HG03025 (cell line): Measurements from ENCODE around the gene TRMU.

Experiments used
- ATAC-seq: cut with Tn5 transposase; IDR thresholded peaks from one replicate; pipeline ENCODE4 v1.9.1; 2021; ENCODE audit warnings: mild to moderate bottlenecking, moderate library complexity; ENCODE audit not compliant: unreplicated experiment, low FRiP score

TRMU gene

DNA sequence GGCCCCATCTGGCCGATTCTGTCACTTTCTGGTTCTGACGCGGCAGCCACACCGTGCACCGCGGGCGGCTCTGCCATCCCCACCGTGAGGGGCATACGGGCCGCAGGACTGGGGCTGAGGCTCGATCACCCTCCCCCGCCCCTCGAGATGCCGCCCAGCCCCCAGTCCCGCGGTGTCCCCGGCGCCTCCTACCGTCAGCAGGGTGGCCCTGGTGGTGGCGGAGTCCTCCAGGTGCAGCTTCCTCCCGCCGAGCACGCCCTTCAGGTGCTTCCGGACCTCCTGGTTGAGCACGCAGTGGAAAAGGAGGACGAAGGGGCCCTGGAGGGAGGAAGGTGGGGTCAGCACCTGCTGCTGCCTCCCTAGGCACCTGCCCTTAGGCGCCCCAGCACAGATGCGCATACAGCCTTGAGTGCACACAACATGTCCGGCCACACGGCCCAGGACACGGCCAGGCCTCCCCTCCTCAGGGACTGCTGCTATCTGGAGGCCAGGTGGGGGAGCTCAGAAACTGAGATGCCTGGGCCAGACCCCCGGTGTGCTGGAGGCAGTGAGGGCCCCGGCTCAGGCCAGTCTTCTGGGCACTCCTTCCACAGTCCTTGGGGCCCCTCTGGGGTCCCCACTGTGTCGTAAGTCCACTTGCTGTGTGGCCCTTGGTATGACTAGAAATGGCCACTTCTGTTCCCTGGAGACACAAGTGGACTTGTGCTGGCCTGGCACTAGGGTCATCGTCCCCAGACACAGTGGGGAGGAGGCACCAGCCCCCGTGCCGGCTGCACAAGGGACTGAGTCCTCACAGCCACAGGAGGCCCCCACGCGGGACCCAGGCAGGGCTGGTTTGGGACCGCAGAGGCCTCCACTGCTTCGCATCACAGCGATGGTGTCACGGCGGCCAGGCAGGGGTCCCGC, 31.5 kb downstream of the TRMU start:
- no peak for ATAC-seq

DNA sequence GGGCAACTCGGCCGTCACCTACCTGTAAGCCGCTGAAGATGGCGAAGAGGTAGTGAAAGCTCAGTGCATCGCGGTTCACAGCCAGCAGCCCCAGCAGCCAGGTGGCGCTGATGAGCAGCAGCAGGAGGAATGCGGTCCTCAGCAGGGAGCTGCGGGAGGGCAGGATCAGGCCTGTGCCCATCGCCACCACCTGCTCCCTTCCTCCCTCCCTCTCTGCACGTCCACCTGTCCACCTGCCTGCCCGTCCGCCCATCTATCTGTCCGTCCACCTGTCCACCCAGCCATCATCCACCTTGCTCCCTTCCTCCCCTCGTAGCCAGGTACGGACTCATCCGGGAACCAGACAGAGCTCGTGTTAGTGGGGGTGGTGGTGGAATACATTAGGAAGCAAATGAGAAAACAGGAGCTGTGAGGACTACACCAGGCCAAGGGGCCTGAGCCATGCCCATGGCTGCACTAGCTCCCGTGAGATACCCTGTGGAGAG, 32.2 kb downstream of the TRMU start:
- ATAC-seq = no peak

DNA sequence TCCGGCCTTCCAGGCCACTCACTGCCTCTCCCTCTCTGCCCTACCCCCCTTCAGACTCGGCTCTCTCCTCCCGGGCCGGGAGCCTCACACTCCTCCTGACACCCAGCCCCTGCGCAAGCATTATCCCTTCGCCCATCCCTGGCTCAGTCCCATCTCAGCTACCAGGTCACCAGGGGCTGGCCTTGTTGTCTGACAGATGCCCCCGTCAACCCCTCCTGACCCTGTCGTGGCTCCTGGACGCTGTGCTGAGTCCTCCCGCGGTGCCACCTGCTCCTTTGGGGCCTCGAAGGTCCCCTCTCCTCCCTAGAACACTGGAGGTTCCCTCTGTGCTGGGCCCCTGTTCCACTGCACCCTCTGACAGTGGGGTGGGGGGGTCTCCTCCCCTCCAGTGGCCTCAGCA, 32.9 kb downstream of the TRMU start:
- ATAC-seq = no peak

DNA sequence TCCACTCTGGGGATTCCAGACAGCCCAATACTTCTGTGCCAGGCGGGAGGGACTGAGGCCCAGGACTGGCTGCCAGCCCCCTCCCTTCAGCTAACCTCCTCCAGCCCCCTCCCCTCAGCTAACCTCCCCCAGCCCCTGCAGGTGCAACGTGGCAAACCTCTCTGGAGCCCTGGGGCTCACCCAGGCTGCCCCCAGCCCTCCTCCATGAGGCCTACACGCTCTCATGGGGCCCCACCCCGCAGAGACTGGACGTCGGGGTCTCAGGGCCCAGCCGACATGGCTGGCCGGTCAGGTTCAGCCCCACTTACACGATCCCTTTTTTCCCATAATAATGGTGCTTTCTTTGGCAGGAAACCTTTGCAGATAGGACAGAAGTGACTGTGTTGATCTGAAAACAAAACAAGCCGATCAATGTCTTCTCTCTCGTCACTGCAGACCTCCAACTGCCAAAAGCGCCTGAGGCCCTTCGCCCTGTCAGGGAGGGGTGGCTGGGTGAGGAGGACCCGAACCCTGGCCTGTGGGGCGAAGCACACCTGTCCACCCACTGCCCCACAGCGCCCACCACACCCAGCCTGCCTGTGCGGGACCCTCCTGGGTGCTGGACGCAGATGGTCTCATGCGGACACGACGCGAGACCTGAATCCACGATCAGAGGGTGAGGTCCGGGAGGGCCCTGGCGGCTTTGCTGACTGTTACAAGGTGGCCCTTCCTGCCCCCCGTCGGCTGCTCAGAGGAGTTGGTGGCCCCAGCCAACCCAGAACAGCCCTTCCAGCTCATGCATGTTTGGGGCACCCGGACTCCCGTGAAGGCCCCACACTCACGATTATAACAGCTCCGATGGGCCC, 33.6 kb downstream of the TRMU start:
- ATAC-seq = no peak

DNA sequence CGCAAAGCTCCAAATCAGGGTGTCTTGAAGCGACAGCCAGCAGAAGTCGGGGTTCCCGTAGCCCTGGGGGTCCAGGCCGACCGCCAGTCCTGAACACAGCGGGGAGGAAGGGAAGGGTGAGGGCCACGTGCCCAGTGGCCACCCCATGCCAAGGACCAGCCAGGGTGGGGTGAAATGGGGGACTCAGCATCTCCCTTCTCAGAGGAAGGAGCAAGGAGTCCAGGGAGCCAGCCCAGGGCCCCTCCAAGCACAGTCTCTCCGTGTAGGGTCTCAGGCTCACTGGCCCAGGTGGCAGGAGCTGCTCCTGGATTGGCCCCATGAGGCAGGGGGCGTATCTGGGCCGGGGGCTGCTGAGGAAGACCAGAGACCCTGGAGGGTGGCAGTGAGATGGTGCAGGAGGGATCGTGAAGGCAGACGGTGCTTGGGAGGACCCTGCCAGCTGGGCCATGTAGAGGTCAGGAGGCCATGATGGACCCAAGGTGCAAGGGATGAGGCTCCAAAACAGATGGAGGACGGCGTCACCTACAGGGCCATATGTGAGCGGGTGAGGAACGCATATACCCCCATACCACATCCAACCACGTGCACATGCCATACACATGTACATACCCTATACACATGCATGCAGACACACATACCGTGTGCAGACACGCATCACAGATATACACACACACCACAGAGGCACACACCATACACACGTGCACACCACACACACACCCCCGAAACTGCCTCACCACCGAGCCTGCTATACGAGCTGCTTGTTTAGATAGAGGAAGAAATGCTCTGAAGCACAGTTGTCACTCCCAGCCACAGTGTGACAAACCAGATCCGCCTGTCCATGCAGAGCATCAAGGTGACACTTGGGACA, 34.4 kb downstream of the TRMU start:
- ATAC-seq = no peak

DNA sequence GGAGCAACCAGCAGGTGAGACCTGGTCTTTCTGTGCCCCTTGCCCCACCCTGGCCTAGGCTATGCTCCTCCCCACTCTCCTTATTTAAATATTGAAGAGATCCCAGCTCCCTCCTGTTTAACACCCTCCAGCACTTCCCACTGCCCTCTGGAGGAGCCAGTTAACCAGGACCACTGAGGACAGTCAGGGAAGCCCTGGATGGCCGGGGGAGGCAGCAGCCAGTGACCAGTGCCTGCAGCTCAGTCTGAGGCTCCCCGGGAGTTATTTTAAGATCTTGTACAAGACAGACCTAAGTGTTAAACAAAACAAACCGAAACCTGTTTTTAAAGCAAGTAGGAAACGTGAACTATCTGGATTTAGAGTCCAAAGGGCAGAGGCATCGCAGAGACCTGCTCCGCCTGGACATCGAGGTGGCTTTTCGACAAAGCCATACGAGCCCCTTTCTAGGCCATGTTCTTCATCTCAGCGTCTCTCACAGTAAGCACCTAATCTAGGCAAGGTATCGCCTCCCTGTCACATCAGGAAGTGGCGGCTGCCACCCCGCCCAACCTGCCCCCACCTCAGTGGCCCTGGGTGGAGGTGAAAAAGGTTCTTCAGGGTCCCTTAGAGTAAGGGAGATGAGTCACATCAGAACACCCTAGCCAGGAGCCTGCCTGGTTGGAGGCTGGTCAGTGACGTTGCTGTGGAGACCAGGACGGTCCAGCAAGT, 35.2 kb downstream of the TRMU start:
- ATAC-seq = no peak

DNA sequence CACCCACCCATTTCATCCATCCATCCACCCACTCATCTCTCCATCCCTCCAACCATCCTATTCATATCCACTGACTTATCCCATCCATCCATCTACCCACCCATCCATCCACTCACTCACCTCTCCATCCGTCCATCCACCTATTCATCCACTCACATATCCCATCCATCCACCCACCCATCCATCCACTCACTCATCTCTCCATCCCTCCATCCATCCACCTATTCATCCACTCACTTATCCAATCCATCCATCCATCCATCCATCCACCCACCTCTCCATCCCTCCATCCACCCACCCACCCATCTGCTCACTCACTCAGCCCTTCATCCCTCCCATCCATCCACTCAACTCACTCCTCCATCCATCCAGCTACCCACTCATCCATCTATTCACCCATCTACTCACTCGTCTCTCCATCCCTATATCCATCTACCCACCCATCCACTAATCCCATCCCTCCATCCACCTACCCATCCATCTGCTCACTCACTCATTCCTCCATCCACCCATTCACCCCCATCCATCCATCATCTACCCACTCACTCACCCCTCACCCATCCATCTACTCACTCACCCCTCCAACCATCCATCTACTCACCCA, 36.2 kb downstream of the TRMU start:
- no peak for ATAC-seq

DNA sequence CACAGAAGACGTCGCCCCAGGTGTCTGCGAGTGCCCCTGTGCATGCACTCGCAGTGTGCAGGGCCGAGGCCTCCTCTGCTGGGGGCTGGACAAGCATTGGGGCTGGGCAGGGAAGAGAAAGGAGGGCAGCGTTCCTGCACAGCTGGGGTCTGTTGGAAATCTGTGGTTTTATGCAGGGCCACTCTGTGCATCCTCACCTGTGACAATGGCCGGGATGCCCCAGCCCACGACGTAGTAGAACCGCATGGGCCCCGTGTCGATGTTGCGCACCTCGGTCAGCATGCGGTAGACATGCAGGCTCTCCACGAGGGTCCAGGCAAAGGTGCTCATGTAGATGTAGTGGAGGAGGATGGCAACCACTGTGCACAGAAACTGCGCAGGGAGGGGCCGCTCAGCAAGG, 37.2 kb downstream of the TRMU start:
- no peak for ATAC-seq

DNA sequence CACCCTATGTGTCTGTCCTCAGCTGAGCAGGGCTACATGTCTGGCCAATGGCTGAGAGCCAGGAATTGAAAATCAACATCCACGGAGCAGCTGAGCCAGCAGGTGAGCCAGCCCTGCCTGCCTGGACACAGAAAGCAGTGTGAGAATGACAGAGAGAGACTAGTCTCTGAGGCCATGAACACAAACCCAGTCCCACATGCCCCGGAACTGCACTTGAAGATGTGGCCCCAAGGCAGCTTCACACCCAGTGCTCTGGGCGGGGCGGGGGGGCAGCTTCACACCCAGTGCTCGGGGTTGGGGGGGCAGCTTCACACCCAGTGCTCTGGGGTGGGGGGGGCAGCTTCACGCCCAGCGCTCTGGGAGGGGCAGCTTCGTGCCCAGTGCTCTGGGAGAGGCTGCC, 37.6 kb downstream of the TRMU start:
- no peak for ATAC-seq

DNA sequence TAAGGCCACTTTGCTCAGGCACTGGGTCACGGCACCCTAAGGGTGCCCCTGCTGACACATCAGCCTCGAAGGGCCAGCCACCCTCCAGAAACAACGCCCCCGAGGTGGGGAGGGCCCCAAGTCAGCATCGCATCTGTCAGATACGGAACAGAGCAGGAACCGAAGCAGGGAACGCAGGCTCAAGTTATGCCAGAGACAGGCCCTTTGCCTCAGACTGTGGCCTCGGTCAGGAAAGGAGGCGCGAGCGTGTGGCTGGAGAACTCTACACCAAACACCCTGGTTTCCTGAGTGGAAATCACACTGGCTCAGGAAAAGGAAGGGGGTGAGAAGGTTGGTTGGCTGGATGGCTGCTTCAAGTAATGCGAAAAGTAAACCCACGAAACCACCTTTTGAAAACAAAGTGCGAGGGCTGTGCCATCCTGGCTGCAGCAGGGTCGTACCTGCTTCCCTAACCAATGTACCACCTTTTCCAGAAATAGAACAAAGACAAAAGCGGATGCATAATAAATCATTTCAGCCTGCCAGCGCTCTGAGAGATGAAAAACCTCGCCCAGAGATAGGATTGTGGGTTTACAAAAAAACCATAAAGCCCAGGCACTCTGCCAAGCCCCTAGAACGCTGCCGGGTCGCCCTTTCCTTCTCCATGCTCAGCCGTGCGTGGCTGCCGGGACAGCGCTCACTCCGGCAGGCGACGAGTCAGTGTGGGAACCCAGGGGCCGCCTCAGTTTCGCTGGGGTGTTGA, 38.6 kb downstream of the TRMU start:
- ATAC-seq = no peak

DNA sequence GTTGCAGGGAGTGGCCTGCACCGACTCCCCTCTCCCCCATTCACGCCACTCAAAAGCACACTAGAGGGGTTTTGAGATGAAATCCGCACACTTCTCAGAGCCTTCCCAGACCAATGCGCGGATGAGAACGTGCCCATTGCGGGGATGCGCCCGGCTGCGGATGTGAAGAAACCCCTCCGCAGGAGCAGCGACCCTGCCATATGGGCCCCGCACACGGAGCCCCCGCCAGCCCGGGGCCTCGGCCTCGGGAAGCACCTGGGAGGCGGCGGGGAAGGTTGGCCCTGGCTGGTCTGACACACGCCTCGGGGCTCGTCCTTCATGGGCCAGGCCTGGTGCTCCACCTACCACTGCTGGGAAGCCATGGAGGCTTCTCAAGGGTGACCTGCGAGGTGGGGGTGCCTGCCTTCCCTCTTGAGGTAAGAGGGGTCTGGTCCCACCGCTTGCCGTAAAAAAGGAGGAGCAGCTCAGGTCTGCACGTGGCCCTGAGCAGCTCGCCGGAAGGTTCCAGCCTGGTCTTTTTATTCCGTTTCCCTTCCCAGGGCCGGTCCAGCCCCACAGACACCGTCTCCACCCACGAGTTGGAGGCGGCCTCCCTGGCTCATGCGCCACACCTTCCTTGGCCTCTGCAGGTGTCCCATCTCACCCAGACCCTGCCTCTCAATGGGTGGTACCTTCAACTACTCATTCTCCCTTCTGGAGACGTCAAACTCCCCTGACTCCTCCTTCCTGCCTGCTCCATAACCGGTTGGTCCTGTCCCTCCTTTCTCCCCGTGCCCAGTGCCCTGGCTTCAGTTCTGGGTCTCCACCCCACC, 39.4 kb downstream of the TRMU start:
- no peak for ATAC-seq

DNA sequence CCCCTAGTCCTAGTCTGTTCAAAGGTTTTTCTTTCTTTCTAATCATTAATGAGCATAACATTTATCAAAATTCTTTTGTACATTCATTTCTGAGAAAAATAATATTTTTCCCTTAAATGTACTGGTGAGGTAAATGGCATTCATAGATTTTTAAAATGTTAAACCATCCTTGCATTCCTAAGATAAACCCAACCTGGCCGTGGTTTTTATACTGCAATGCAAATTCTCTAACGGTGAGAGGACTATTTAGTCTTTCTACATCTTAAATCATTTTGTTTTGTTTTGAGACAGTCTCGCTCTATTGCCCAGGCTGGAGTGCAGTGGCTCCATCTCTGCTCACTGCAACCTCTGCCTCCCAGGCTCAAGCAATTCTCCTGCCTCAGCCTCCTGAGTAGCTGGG, 40.6 kb downstream of the TRMU start:
- ATAC-seq = no peak

DNA sequence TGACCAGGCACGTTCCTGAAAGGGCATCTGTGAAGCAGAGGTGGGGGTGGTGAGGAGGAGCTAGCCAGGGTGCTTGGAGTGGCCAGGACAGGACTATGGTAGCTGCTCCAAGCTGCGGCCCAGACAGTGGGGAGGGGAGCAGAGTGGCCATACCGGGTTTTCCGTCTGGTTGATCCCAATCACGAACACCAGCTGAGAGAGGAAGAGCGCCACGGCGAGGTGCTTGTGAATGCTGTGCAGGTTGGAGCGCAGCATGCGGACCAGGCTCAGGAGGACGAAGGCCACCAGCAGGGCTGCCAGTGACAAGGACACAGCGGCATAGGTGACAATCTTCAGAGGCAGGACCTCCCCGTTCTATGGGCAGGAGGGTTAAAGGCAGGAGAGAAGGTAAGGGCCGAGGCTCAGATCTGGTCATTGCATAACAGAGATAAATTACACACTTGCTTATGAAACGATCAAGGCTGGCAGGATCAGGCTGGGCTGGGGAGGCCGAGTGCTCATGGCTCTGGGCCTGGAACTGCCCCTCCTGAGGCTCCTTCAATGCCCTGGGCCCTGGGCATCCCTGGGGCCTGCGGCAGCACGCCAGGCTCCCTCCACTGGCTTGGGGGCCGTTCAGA, 41.5 kb downstream of the TRMU start:
- ATAC-seq = no peak

DNA sequence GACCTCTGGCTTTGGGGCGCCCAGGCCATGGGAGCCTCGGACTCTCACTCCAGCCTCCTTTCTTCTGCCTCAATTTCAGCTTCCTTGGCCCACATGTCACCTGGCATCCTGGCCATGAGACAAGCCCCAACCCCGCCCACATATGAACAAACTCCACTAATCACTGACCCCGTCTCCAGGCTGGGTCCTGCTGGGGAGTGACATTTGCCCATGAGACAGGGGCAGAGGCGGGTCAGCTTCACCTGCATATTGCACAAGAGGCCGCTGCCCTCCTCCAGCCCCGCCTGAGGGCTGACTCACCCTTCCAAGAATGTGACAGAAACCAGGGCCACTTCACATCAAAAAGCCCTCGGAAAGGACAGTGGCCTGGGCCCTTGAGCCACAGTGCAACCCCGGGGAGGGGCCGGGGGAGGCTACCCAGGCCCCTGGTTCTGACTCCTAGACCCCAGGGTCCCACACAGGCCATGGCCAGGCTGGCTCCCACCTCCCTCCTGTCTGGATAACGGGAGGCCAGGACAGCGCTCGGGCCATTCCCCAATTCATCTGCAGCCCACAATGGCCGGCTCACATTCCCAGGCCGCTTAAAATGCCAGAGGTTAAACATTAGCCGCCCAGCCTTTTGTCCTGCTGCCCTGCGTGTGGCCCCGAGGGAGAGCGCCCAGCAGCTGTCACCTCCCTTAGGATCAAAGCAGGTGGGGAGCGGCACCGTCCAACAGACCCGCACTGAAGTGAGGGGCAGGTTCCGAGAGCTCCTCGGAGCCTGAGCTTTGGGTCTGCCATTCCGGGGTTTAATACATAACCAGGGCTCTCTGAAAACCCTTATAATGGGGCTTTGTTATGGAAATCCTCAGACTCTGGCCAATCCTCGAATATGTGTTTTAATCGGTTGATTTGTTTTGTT, 42.3 kb downstream of the TRMU start:
- ATAC-seq = no peak

DNA sequence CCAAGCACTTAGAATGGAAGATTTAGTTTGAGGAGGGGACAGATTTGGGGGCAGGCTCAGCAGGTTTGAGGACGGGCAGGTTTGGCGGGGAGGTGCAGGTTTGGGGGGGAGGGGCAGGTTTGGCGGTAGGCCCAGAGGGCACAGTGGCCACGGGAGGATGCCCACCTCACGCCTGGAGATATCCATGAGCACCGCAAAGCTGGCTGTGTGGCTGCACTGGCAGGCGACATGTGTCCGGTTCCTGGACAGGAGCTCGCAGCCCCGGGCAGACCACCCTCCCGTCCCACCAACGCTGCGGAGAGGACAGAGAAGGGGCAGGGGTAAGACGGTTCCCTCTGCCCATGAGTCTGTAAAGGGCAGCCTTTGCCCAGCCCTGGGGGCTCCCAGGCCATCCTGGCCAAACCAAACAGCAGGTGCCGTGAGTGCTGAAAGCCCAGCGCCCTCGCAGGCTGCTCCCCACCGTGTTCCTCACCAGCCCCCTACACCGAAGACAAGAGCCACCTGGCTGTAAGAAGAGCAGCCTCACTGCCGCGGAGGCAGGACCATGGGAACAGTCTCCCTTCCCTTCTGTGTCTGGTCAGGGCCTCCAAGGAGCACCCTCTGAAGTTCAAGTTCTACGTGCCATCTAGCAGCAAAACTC, 43.0 kb downstream of the TRMU start:
- no peak for ATAC-seq
